DND-41 (cell line): ENCODE data around the gene LMX1B.
"Not testable (repeated sequence)": the region's sequence is repeated elsewhere in the genome, so short reads cannot be mapped to it uniquely, and the experiment has no call there.

Experiments
- CTCF ChIP-seq: IDR thresholded peaks from 2 replicates; pipeline ENCODE4 v1.5.1; 2012; ENCODE audit warnings: borderline replicate concordance, low read length, moderate library complexity, mild to moderate bottlenecking; ENCODE audit not compliant: poor library complexity, severe bottlenecking; ENCODE audit errors: extremely low read depth
- EZH2 ChIP-seq: IDR thresholded peaks from 3 replicates; pipeline ENCODE4 v1.6.1; 2012; ENCODE audit warnings: borderline replicate concordance, low read depth, mild to moderate bottlenecking, moderate library complexity, low read length, inconsistent platforms; ENCODE audit not compliant: severe bottlenecking

GRCh38 chr9:126717441-126717840, 103.7 kb downstream of the LMX1B start:
- not testable (repeated sequence) for TF ChIP-seq CTCF, EZH2
